Keratinocyte (primary cell): ENCODE data around the gene ABCC8. TPM values are rescaled to one million over a fixed set of nuclear protein-coding genes. Genes with fewer than 3 reads are reported as not detected.

Source experiments
- DNase-seq: peaks from one replicate; pipeline ENCODE4 v3.0.0-alpha.2; 2011; ENCODE audit warnings: low read depth, missing footprints, low spot score
- FAIRE-seq: peaks from 2 replicates; lab custom pipeline; 2011; peaks lifted over from hg19 to GRCh38; lab: Jason Lieb, UNC
- H2AFZ ChIP-seq: 2 replicates; pipeline ENCODE4 v1.6.0; 2012; ENCODE audit warnings: low read length, control low read depth, inconsistent platforms; ENCODE audit not compliant: control insufficient read depth
- H3K27ac ChIP-seq: 2 replicates; pipeline ENCODE4 v1.5.1; 2011; ENCODE audit warnings: low read length; ENCODE audit not compliant: control insufficient read depth, insufficient read depth
- H3K27me3 ChIP-seq: 3 replicates; pipeline ENCODE4 v1.6.0; 2011; ENCODE audit warnings: low read length; ENCODE audit not compliant: control insufficient read depth, insufficient read depth; ENCODE audit errors: extremely low read depth
- H3K36me3 ChIP-seq, 2 experiments: 2 replicates in 1 of 2; 3 replicates in 1 of 2; pipeline ENCODE4 v1.5.1; 2011; ENCODE audit warnings: low read length in 2 of 2, mild to moderate bottlenecking in 1 of 2; ENCODE audit not compliant: control insufficient read depth in 2 of 2, insufficient read depth in 2 of 2; ENCODE audit errors: extremely low read depth in 1 of 2
- H3K4me1 ChIP-seq: 3 replicates; pipeline ENCODE4 v1.5.1; 2011; ENCODE audit warnings: low read length; ENCODE audit not compliant: control insufficient read depth, insufficient read depth; ENCODE audit errors: extremely low read depth
- H3K4me2 ChIP-seq: 3 replicates; pipeline ENCODE4 v1.6.0; 2011; ENCODE audit warnings: low read depth, low read length; ENCODE audit not compliant: control insufficient read depth, insufficient read depth; ENCODE audit errors: extremely low read depth
- H3K4me3 ChIP-seq, 3 experiments: fragments of 200-600 bp in 1 of 3; sonication (generic) in 1 of 3; 2 replicates in 2 of 3; 3 replicates in 1 of 3; pipeline ENCODE4 v1.5.1; 2011 to 2016; ENCODE audit warnings: low read length in 3 of 3, mild to moderate bottlenecking in 3 of 3, control low read depth in 2 of 3, inconsistent platforms in 1 of 3, low read depth in 1 of 3, mixed read lengths in 1 of 3, mixed run types in 1 of 3, moderate library complexity in 1 of 3; ENCODE audit not compliant: control insufficient read depth in 2 of 3, insufficient read depth in 2 of 3; ENCODE audit errors: extremely low read depth in 1 of 3
- H3K79me2 ChIP-seq: 2 replicates; pipeline ENCODE4 v1.6.0; 2012; ENCODE audit warnings: low read length; ENCODE audit not compliant: control insufficient read depth, insufficient read depth
- H3K9ac ChIP-seq: 3 replicates; pipeline ENCODE4 v1.6.0; 2011; ENCODE audit warnings: low read length; ENCODE audit not compliant: control insufficient read depth, insufficient read depth; ENCODE audit errors: extremely low read depth
- H3K9me1 ChIP-seq: 3 replicates; pipeline ENCODE4 v1.6.0; 2011; ENCODE audit warnings: low read length; ENCODE audit not compliant: control insufficient read depth, insufficient read depth; ENCODE audit errors: extremely low read depth
- H3K9me3 ChIP-seq: 2 replicates; pipeline ENCODE4 v1.5.1; 2012; ENCODE audit warnings: low read depth, low read length; ENCODE audit not compliant: control insufficient read depth
- H4K20me1 ChIP-seq: 3 replicates; pipeline ENCODE4 v1.6.0; 2011; ENCODE audit warnings: low read length; ENCODE audit not compliant: control insufficient read depth, insufficient read depth; ENCODE audit errors: extremely low read depth
- CTCF ChIP-seq, 3 experiments: IDR thresholded peaks in 1 of 3; conservative IDR thresholded peaks in 1 of 3; optimal IDR thresholded peaks in 1 of 3; 2 replicates in 2 of 3; 3 replicates in 1 of 3; pipeline versions ENCODE3 to v1.5.1; 2011; ENCODE audit warnings: low read length in 3 of 3, mild to moderate bottlenecking in 3 of 3, moderate library complexity in 2 of 3, control low read depth in 1 of 3, inconsistent platforms in 1 of 3; ENCODE audit not compliant: insufficient read depth in 2 of 3; ENCODE audit errors: extremely low read depth in 1 of 3
- EZH2 ChIP-seq: IDR thresholded peaks from one replicate; pipeline ENCODE4 v1.6.1; 2012; ENCODE audit warnings: inconsistent platforms, mild to moderate bottlenecking, low read length, moderate library complexity
- dilution Hi-C: fragments of 300-500 bp; cut with MboI; formaldehyde crosslinking; loops from one replicate; pipeline ENCODE4 v1.7.0; 2020; ENCODE audit warnings: low sequenced_read_pairs; ENCODE audit not compliant: extremely low pct_ligation_motif_present
- polyA plus RNA-seq, 5 experiments: library from polyadenylated mRNA; depleted of rRNA in 3 of 5; stranded (reverse) in 3 of 5; stranded (forward) in 1 of 5; unstranded in 1 of 5; fragments of >200 nt; gene quantifications; 1 replicate in 1 of 5; 2 replicates in 3 of 5; 3 replicates in 1 of 5; pipeline versions ENCODE4 v1.2.1 to v1.2.3, GENCODE V29; 2011 to 2012; ENCODE audit warnings: missing spikeins in 2 of 5, low read depth in 1 of 5, low replicate concordance in 1 of 5

Gene ABCC8
- polyA plus RNA-seq, 1 donor (not counting 4 experiments of a cell fraction or from before 2014, with no cell fraction given): not detected

- H2AFZ ChIP-seq: no peak overlapping the region
- H4K20me1 ChIP-seq: no peaks in the 10 kb centered on the region
- no peak overlapping the region for H3K4me2 ChIP-seq
- no peak for DNase-seq
- H3K4me3 ChIP-seq: no peak overlapping the region
- no peak overlapping the region for H3K9ac ChIP-seq
- FAIRE-seq: no peak
- no peaks in the 10 kb centered on the region for H3K4me1 ChIP-seq
- no peak overlapping the region for H3K27ac ChIP-seq
- no peaks in the 10 kb centered on the region for H3K36me3 ChIP-seq
- H3K9me1 ChIP-seq: no peaks in the 10 kb centered on the region
- dilution Hi-C loops: no loop called here
- no peaks in the 10 kb centered on the region for H3K79me2 ChIP-seq
- H3K27me3 ChIP-seq: no peaks in the 10 kb centered on the region
- no peaks in the 10 kb centered on the region for H3K9me3 ChIP-seq
- TF ChIP-seq EZH2 (no peak), CTCF (optimal IDR thresholded peaks at IDR 0.05 in 1 of 3, IDR thresholded peaks at IDR 0.05 in 1 of 3, conservative IDR thresholded peaks at IDR 0.05 in 1 of 3; ENCODE audit: extremely low read depth in 1 of 3, insufficient read depth in 2 of 3, low read length in 3 of 3) (no peak)
These were observed 74.2 kb downstream of the ABCC8 start for GRCh38 chr11:17402486-17402885.

GRCh38 chr11:17401841-17402240, 74.8 kb downstream of the ABCC8 start:
- Histone ChIP-seq H3K4me1 (no peaks in the 10 kb centered on the region), H4K20me1 (no peaks in the 10 kb centered on the region), H2AFZ (no peak overlapping the region), H3K27me3 (no peaks in the 10 kb centered on the region), H3K36me3 (no peaks in the 10 kb centered on the region), H3K27ac (no peak overlapping the region), H3K4me3 (no peak overlapping the region), H3K9ac (no peak overlapping the region), H3K9me1 (no peaks in the 10 kb centered on the region), H3K9me3 (no peaks in the 10 kb centered on the region), H3K4me2 (no peak overlapping the region), H3K79me2 (no peaks in the 10 kb centered on the region)
- dilution Hi-C loops: no loop called here
- DNase-seq (no peak), FAIRE-seq (no peak)
- TF ChIP-seq CTCF (optimal IDR thresholded peaks at IDR 0.05 in 1 of 3, IDR thresholded peaks at IDR 0.05 in 1 of 3, conservative IDR thresholded peaks at IDR 0.05 in 1 of 3; ENCODE audit: extremely low read depth in 1 of 3, insufficient read depth in 2 of 3, low read length in 3 of 3): no peak
- TF ChIP-seq EZH2: no peak
